Smooth muscle cell (in vitro differentiated cells): Measurements from ENCODE around the gene ESCO1. TPM values are rescaled to one million over a fixed set of nuclear protein-coding genes. Genes with fewer than 3 reads are reported as not detected.
"Not testable (repeated sequence)": the region's sequence is repeated elsewhere in the genome, so short reads cannot be mapped to it uniquely, and the experiment has no call there.

ENCODE experiments used
- DNase-seq: peaks from one replicate; lab custom pipeline; 2025; ENCODE audit not compliant: unreplicated experiment; lab: John Stamatoyannopoulos, UW
- H2AFZ ChIP-seq: fragments of 200-600 bp; sonication (generic); 2 replicates; pipeline ENCODE4 v1.6.0; 2016; ENCODE audit warnings: antibody characterized with exemption, low read depth, mild to moderate bottlenecking
- H3F3A ChIP-seq: fragments of 200-600 bp; sonication (generic); 2 replicates; pipeline ENCODE4 v1.6.0; 2017; ENCODE audit warnings: antibody characterized with exemption, low read depth
- H3K27ac ChIP-seq: fragments of 200-600 bp; sonication (generic); 2 replicates; pipeline ENCODE4 v1.5.1; 2016; ENCODE audit warnings: low read depth, mild to moderate bottlenecking
- H3K27me3 ChIP-seq: fragments of 200-600 bp; sonication (generic); 2 replicates; pipeline ENCODE4 v1.6.1; 2016; ENCODE audit warnings: low read depth, mild to moderate bottlenecking
- H3K36me3 ChIP-seq: fragments of 200-600 bp; sonication (generic); 2 replicates; pipeline ENCODE4 v1.5.1; 2016; ENCODE audit warnings: low read depth
- H3K4me1 ChIP-seq: fragments of 200-600 bp; sonication (generic); 2 replicates; pipeline ENCODE4 v1.5.1; 2016; ENCODE audit warnings: low read depth
- H3K4me2 ChIP-seq: fragments of 200-600 bp; sonication (generic); 2 replicates; pipeline ENCODE4 v1.6.0; 2016; ENCODE audit warnings: mild to moderate bottlenecking
- H3K4me3 ChIP-seq: fragments of 200-600 bp; sonication (generic); 2 replicates; pipeline ENCODE4 v1.5.1; 2016; ENCODE audit warnings: mild to moderate bottlenecking
- H3K79me2 ChIP-seq: fragments of 200-600 bp; sonication (generic); 2 replicates; pipeline ENCODE4 v1.6.0; 2016; ENCODE audit warnings: low read depth, mild to moderate bottlenecking
- H3K9ac ChIP-seq: fragments of 200-600 bp; sonication (generic); 2 replicates; pipeline ENCODE4 v1.6.0; 2016; ENCODE audit warnings: low read depth
- H3K9me3 ChIP-seq: fragments of 200-600 bp; sonication (generic); replicated peaks from 2 replicates; pipeline ENCODE4 v1.5.1; 2016; ENCODE audit warnings: low read depth
- H4K20me1 ChIP-seq: fragments of 200-600 bp; sonication (generic); 2 replicates; pipeline ENCODE4 v1.6.0; 2016; ENCODE audit warnings: low read depth
- CTCF ChIP-seq: fragments of 200-600 bp; sonication (generic); IDR thresholded peaks from 2 replicates; pipeline ENCODE4 v1.5.1; 2017; ENCODE audit warnings: borderline replicate concordance, mild to moderate bottlenecking, antibody characterized with exemption; ENCODE audit not compliant: insufficient read depth, poor library complexity, severe bottlenecking
- WGBS: methylation state at CpG from one replicate; pipeline ENCODE4 v1.1.7; 2016; ENCODE audit warnings: low lambda C conversion rate; 5-methylcytosine and 5-hydroxymethylcytosine counted together
- polyA plus RNA-seq: library from polyadenylated mRNA; unstranded; fragments of >200 nt; fragmentation: Nextera tagmentation; extraction: Ambion mirVana; gene quantifications from 2 replicates; pipeline ENCODE4 v1.2.1, GENCODE V29; 2016
- total RNA-seq: library from RNA; depleted of rRNA; stranded (reverse); fragments of >200 nt; gene quantifications from 2 replicates; pipeline ENCODE4 v1.2.3, GENCODE V29; 2014

ESCO1 gene, protein sequence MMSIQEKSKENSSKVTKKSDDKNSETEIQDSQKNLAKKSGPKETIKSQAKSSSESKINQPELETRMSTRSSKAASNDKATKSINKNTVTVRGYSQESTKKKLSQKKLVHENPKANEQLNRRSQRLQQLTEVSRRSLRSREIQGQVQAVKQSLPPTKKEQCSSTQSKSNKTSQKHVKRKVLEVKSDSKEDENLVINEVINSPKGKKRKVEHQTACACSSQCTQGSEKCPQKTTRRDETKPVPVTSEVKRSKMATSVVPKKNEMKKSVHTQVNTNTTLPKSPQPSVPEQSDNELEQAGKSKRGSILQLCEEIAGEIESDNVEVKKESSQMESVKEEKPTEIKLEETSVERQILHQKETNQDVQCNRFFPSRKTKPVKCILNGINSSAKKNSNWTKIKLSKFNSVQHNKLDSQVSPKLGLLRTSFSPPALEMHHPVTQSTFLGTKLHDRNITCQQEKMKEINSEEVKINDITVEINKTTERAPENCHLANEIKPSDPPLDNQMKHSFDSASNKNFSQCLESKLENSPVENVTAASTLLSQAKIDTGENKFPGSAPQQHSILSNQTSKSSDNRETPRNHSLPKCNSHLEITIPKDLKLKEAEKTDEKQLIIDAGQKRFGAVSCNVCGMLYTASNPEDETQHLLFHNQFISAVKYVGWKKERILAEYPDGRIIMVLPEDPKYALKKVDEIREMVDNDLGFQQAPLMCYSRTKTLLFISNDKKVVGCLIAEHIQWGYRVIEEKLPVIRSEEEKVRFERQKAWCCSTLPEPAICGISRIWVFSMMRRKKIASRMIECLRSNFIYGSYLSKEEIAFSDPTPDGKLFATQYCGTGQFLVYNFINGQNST
- 21.4 and 34.0 TPM in 2 replicates for total RNA-seq
- polyA plus RNA-seq, result 10.1 and 11.5 TPM in 2 replicates

DNA sequence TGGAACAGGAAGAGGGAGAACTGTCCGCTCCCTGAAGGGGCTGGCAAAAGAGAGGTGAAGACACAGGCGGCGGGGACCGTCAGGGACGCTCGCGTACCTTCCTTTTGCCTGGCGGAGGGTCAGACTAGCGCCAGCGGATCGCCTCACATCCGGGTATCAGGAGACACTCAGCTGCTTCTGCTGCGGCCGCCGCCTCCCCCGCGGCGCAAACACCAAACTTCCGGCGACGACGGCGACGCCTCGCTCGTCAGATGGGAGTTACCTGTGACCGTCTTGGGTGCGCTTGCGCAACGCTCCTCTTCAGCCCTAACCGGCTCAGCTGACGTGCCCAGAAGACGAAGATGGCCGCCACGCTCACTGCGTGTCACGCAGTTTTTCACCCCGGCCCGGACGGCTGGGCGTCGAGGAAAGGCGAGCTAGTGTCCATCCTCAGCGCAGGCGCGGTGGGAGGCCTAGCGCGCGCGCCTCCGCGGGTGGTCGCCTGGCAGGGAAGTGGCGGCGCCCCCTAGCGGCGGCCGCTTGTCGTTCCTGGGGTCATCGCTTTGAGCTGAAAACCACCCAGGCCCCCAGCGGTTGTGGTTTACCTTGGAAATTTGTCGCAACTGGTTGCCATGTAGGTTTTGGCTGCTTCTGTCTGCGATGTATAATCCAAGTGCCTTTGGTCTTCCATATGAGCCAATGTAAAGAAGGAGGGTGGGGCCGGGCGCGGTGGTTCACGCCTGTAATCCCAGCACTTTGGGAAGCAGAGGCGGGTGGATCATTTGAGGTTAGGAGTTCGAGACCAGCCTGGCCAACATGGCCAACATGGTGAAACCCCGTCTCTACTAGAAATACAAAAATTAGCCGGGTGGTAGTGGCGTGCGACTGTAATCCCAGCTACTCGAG, at the start of gene ESCO1:
ESCO1 (minus strand) TSS at position 179 of the 885 bp plus-strand sequence. CDS start 25,861 bp downstream, outside the sequence.
- peaks cover 23% of the 10 kb centered on the region for H4K20me1 ChIP-seq
- no peaks in the 10 kb centered on the region for H3K36me3 ChIP-seq
- H3K4me1 ChIP-seq, result peaks cover 10% of the 10 kb centered on the region
- peak within 1 kb of the TSS; percentile 99 for H2AFZ ChIP-seq
- H3K79me2 ChIP-seq, result peaks cover 45% of the 10 kb centered on the region
- peak; percentile 81 for DNase-seq
- peak; percentile 98 for TF ChIP-seq CTCF
- no peaks in the 10 kb centered on the region for H3K27me3 ChIP-seq
- no peaks in the 10 kb centered on the region for H3K9me3 ChIP-seq
- H3F3A ChIP-seq, result no peaks in the 10 kb centered on the region
- peak within 1 kb of the TSS; percentile 94 for H3K27ac ChIP-seq
- peak within 1 kb of the TSS; percentile 97 for H3K9ac ChIP-seq
- peak within 1 kb of the TSS; percentile 95 for H3K4me2 ChIP-seq
- WGBS, result 9% methylated on average over 74 of the region's 74 CpGs
- peak within 1 kb of the TSS; percentile 99 for H3K4me3 ChIP-seq

DNA sequence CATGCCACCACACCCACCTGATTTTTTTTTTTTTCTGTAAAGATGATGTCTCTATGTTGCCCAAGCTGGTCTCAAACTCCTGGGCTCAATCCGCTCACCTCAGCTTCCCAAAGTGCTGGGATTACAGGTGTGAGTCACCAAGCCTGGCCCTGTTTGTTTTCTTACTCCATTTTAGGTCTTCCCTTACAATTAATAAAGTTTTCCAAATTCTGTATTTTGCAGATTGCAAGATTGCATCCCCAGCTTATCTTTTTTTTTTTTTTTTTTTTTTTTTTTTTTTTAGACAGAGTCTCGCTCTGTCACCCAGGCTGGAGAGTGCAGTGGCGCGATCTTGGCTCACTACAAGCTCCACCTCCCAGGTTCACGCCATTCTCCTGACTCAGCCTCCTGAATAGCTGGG, 39.9 kb upstream of the ESCO1 start:
- H3K9ac ChIP-seq, H2AFZ ChIP-seq, H3K79me2 ChIP-seq, H4K20me1 ChIP-seq, H3K4me3 ChIP-seq, H3K4me1 ChIP-seq, H3F3A ChIP-seq, DNase-seq, H3K9me3 ChIP-seq, H3K27ac ChIP-seq, H3K27me3 ChIP-seq, H3K4me2 ChIP-seq, H3K36me3 ChIP-seq: not testable (repeated sequence)
- WGBS, result 100% methylated on average over 5 of the region's 5 CpGs

- no peak for DNase-seq
- no peak overlapping the region for H3K9ac ChIP-seq
- TF ChIP-seq CTCF, result no peak
- H3K79me2 ChIP-seq, result no peaks in the 10 kb centered on the region
- no peaks in the 10 kb centered on the region for H3K36me3 ChIP-seq
- H3K4me1 ChIP-seq, result no peaks in the 10 kb centered on the region
- 98% methylated on average over 3 of the region's 3 CpGs for WGBS
- H3K4me2 ChIP-seq, result no peak overlapping the region
- H3K27me3 ChIP-seq, result no peaks in the 10 kb centered on the region
- H3K9me3 ChIP-seq, result no peaks in the 10 kb centered on the region
- no peak overlapping the region for H3K4me3 ChIP-seq
- H3K27ac ChIP-seq, result no peak overlapping the region
- H4K20me1 ChIP-seq, result no peaks in the 10 kb centered on the region
- H3F3A ChIP-seq, result no peaks in the 10 kb centered on the region
- no peak overlapping the region for H2AFZ ChIP-seq
Measured at GRCh38 chr18:21638822-21639221, 38.3 kb upstream of the ESCO1 start.
